Dedifferentiated amniotic fluid mesenchymal stem cell (primary cell): Measurements from ENCODE around the gene FKBP1C.
"Not testable (repeated sequence)": the region's sequence is repeated elsewhere in the genome, so short reads cannot be mapped to it uniquely, and the experiment has no call there.

Experiments used
- DNase-seq: peaks from one replicate; pipeline ENCODE4 v3.0.0-alpha.2; 2016; ENCODE audit errors: extremely low spot score

The FKBP1C gene

DNA sequence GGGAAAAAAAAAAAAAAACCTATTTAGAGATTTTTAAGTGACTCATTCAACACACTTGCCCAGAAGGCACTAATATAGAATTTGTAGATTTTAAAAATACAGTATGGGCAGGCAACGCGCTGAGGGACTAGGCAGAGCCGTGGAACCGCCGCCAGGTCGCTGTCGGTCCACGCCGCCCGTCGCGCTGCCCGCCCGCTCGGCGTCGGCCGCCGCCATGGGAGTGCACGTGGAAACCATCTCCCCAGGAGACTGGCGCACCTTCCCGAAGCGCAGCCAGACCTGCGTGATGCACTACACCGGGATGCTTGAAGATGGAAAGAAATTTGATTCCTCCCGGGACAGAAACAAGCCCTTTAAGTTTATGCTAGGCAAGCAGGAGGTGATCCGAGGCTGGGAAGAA lies at the start of gene FKBP1C:
Gene FKBP1C (plus strand): TSS at position 127 of the 400 bp plus-strand sequence.
- DNase-seq: not testable (repeated sequence)

DNA sequence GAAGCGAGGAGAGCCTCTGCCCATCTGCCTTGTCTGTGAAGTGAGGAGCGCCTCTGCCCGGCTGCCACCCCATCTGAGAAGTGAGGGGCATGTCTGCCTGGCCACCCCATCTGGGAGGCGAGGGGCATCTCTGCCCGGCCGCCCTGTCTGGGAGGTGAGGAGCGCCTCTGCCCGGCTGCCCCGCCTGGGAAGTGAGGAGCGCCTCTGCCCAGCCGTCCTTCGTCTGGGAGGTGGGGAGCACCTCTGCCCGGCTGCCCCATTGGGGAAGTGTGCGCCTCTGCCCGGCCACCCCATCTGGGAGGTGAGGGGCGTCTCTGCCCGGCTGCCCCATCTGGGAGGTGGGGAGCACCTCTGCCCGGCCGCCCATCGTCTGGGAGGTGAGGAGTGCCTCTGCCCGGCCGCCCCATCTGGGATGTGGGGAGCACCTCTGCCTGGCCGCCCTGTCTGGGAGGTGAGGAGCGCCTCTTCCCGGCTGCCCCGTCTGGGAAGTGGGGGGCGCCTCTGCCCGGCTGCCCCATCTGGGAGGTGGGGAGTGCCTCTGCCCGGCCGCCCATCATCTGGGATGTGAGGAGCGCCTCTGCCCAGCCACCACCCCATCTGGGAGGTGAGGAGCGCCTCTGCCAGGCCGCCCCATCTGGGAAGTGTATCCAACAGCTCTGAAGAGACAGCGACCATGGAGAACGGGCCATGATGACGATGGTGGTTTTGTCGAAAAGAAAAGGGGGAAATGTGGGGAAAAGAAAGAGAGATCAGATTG lies 47.0 kb upstream of the FKBP1C start:
- not testable (repeated sequence) for DNase-seq

DNA sequence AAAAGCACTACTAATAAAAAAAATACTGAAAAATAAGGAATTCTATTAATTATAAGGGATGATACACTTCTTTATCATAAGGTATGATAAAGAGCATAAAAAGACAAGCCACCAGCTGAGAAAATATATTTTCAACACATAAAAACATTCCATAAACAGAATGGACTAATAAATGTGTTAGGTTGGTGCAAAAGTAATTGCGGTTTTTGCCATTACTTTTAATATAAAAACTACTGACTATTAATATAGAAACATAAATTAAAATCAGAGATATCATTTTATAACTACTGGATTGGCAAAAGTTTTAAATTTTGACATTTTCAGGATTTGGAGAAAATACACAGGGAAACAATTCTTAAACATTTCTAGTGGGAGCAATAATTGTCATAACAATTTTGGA lies 37.1 kb upstream of the FKBP1C start:
- DNase-seq: no peak

DNA sequence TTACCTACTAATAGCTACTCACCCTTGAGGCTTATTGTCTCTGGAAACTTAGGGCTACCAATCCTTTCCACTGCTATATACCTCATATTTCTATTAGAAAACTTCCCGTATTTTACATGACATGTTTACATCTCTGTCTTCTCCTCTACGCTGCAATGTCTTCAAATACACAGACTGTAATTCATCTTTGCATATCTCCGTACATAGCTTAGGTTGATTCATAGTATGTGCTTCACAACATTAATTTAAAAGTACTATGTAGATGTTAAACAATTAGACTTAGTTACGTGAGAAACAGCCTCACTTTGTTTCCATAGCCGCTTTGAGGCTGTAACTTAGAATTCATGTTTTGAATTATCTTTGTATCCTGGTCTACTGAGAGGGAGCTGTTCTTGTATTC lies 35.1 kb upstream of the FKBP1C start:
- no peak for DNase-seq

DNA sequence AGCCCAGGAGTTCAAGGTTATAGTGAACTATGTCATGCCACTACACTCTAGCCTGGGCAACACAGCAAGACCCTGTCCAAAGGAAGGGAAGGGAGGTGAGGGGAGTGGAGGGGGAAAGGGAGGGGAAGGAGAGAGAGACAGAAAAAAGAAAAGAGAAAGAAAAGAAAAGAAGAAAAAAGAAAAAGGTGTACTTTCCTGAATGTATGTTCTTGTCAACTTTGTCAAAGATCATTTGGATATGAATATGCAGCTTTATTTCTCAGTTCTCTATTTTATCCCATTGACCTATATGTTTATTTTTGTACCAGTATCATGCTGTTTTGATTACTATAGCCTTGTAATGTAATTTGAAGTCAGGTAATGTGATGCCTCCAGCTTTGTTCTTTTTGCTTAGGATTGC lies 30.9 kb upstream of the FKBP1C start:
- DNase-seq: no peak

DNA sequence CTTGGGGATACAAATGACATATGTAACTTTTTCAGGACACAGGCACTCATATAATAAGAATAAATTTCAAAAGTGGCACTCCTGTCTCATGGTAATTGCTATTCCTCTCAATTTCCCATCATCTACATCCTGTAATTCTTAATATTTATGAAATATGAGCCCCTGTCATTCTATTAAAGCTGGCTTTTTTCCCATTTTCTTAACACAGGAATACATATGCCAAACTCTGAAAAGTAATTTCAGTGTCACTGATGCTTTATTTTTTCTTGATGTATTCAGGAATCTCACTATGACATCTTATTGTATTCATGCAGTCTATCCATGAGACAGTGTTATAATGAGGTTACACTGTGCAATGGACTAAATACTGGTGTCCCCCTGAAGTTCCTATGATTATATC lies 24.3 kb upstream of the FKBP1C start:
- DNase-seq: no peak

DNA sequence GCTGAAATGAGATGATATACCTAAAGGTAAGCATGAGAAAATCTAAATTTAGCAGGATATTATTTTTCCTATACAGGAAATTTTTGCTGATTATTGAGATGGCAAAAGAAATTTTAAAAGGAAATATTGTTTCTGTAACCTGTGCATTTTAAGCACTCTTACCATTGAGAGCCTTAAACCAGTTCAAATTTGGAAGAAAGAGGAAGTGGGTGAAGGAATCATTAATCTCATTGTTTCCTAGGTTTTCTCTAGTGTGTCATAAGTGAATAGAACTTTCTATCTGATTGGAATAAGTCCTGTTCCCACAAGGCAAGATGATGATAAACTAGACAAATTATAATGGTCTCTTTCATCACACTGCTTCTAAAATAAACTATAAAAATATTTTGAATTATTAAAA lies 22.4 kb upstream of the FKBP1C start:
- no peak for DNase-seq

DNA sequence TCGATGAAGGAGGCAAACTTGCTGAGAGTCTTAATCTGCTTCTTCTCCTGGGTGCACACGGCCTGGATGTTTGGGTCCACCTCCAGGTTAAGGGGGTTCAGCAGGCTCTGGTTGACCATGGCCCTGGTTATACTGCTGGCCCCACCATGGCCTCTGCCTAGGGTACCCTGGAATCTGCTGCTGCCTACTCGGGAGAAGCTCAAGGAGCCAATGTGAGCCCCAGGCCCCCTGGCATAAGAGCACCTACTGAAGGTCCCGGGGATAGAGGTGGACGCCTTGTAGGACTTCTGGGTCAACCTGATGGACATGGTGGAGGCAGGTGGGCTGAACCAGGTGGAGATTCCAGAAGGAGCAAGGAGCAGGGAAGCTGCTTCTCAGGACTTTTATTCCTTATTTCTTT lies 17.9 kb upstream of the FKBP1C start:
- DNase-seq: no peak

DNA sequence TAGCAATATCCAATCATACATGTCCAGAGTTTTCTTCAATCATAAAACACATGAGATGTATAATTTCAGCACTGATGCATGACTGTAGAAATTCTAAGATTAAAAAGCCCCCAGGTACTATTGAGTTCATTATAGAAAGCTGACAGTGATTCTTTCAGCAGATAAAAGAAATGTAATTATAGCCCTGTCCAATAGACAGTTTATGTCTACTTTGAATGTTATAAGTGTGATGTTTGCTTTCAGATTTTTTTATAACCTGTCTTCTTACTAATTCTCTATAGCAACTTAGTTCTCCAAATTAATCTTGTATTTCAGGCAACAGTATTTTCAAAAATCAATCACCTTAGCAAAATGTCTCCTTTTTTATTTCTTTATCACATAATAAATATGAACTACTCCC lies 13.5 kb upstream of the FKBP1C start:
- no peak for DNase-seq

DNA sequence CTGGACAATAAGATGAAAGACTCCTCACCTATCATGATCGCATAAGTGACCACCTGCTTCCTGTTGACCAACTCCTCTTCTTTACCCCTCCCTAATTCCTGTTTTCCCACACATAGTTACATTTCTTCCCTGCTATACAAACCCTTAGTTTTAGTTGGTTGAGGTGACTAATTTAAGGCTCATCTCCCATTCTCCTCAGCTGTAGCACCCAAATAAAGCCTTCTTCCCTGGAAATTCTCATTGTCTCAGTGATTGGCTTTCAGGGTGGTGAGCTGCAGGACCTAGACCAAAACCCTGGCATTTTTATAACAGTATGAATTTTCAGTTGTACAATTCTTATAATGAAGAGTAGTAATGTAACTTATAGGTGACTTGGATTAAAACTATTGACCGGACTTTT lies 2.1 kb downstream of the FKBP1C start:
- no peak for DNase-seq

DNA sequence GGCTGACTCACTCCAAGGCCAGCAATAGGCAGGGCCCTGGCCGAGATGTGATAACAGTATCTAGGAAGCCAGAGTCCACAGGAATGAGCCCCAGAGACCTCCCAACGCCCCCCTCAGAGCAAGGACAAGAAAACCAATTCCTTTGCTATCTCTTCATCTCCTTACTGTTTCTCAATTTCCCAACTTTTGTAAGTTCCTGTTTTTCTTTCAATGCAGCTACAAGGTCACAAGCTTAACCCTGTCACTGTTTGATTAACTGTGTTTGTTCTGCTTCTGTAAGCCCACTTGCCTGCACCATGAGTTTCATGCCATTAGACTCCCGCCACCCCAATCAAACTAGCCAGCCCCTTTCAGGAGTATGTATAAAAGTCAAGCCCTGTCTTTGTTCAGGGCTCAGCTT lies 3.5 kb downstream of the FKBP1C start:
- no peak for DNase-seq

DNA sequence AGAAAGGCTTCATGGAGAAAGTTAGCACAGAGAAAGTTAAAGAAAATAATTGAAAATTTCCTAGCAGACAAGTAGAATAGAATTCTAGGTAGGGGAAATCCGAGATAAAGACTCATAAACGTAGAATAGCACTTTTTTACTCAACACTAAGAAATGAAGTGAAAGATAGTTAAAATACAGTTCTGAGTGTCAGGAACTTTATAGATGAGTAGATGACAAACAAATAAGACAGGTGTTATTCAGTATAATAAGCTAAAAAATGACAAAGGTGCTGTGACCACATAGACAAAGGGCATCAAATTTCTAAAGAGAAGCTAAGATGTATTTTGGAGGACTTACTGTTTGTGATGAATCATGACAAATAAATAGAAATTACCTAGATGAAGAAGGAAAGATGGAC lies 12.9 kb downstream of the FKBP1C start:
- DNase-seq: no peak

DNA sequence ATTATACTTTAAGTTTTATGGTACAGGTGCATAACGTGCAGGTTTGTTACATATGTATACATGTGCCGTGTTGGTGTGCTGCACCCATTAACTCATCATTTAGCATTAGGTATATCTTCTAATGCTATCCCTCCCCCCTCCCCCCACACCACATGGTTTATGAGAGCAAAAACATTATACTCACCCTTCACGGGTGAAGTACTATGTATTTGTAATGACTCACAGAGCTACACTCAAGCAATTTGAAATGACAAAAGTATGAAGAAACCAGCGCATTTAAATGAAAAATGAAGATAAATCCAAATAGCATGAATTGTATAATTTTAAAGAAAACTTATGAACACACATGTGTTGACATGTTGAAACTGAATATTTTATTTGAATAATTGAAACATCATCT lies 14.7 kb downstream of the FKBP1C start:
- DNase-seq: not testable (repeated sequence)

DNA sequence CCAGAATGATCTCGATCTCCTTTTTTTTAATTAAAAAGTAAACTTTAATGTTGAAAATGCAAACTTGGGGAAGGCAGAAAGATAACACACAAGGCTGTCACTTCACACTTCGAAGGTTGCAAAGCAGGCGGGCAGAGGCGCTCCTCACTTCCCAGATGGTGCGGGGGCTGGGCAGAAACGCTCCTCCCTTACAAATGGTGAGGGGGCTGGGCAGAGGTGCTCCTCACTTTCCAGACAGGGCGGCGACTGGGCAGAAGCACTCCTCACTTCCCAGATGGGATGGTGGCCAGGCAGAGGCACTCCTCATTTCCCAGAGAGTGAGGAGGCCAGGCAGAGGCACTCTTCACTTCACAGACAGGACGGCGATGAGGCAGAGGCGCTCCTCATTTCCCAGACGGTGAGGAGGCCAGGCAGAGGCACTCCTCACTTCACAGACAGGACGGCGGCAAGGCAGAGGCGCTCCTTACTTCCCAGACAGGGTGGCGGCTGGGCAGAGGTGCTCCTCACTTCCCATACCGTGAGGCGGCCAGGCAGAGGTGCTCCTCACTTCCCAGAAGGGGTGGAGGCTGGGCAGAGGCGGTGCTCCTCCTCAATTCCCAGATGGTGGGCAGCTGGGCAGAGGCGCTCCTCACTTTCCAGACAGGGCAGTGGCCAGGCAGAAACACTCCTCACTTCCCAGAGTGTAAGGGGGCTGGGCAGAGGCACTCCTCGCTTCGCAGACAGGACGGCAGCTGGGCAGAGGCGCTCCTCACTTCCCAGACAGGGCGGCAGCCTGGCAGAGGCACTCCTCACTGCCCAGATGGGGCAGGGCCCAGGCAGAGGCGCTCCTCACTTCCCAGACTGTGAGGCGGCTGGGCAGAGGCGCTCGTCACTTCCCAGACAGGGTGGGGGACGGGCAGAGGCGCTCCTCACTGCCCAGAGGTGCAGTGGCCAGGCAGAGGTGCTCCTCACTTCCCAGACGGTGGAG lies 16.9 kb downstream of the FKBP1C start:
- DNase-seq: not testable (repeated sequence)

DNA sequence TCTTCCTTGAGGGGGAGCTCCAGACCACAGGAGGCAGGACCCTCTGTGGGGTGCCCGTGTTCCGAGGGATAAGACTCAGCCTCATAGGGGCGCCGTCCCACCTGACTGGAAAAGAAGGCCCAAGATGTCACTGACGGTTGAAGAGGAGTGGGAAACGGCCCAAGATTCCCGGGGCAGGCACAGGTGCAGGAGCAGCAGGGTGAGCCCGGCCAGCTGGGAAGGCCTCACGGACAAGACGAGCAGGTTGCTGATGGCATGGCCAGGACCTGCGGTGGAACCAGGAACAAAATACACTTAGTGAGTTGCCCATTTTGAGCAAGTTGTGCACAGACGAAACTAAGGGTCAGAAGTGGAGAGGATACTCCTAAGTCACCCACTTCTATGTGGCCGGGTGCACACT lies 18.8 kb downstream of the FKBP1C start:
- DNase-seq: not testable (repeated sequence)

DNA sequence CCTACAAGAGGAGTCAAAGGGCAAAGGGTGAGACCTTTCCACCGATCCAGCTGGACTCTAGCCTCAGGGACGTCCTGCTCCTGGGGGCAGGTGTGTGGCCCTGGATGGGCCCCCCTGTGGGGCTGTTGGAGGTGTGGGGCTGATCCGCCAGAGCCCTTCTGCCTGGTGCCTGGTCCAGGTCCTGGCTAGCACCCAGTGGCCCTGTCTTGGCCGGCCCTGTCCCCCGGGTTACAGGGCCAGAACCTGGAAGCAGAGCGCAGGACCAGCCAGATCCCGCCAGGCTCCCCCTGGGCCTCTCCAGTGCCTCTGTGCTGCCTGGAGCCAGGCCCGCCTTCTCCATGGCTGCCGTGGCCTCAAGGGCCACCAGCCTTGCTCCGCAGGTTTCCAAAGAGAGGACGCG lies 19.2 kb downstream of the FKBP1C start:
- not testable (repeated sequence) for DNase-seq

DNA sequence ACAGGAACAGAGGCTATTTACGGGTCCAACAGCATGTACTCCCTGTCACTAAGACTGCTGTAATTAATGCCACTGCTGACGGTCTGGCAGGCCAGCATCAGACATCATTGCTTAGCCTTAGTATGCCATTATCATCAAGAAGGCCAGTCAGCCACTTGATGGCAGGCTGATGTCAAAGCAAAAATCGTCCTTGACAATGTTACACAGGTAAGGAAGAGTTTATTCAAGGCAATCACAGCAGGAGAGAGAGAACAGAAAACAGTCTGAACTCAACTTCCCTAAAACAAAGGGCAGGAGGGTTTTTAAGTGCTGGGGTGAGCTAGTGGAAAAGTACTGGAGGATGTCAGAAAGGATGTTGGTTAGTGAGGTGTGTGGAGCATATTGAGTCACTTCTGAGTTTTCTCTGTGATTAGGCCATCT lies 25.1 kb downstream of the FKBP1C start:
- no peak for DNase-seq

DNA sequence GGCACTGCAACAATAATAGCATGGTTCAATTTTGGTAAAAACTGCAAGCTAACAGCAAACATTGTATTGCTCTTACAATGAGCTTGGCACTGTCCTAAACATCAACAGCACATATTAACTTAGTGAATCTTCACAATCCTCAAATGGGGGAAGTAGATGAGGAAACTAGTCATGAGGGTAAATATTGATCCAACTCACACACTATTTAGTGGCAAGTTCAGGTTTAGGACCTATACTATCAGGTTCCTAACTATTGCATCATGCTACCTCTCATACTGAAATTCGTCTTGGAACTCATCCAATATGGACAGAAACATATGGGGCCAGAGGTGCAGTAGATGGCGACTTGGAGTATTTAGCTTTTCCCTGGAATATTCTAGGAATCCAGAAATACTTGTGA lies 34.2 kb downstream of the FKBP1C start:
- DNase-seq: no peak

DNA sequence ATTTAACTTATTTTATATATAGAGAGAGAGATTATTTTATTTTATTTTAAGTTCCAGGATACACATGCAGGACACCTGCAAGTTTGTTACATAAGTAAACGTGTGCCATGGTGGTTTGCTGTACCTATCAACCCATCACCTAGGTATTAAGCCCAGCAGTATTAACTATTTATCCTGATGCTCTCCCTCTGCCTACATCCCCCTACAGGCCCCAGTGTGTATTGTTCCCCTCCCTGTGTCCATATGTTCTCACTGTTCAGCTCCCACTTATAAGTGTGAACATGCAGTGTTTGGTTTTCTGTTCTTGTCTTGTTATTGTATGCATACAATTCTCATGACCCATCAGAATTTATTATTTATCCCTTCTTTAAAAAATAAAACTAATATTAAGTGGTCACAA lies 34.6 kb downstream of the FKBP1C start:
- DNase-seq: no peak

DNA sequence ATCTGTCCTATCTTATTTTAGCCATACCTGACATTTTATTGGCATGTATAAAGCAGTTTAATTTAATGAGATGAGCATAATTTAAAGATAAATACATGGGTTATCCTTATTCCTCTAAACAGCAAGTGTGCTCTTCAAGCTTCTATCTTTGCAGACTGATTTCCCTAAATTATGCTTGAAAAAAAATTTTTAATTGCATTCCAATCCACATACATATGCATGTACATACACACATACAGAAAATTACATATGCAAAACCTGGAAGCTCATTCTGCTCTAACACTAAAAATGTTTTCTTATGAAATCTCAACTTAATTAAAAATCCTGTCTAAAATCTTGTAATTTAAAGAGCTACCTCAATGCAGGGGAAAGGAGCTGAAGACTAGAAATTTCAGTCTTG lies 35.3 kb downstream of the FKBP1C start:
- DNase-seq: no peak

DNA sequence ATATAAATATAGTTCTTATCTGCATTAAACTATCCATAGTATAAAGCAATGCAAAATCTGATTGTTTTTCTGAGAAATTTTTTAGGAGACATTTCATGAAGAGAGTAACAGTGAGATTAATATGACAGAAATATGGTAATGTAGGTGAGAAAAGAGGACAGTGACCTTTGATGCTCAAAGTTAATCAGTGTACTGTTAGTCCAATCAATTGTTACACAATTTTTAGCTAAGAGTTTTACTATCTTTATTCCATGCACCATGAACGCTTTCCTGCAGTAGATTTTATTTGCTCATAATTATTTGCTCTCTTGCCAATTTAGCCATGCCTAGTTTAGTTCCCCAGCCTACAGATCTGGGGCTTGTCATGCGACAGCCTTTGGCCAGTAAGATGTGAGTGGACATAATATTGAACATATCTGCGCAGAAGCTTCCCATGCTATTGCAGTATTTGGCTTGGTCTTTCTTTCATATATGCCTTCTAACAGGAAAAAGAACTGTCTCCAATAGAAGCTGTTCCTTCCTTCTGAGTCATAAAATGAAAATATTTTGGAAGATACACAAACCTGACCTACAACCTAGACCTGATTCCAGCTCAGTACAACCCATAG lies 38.7 kb downstream of the FKBP1C start:
- no peak for DNase-seq

DNA sequence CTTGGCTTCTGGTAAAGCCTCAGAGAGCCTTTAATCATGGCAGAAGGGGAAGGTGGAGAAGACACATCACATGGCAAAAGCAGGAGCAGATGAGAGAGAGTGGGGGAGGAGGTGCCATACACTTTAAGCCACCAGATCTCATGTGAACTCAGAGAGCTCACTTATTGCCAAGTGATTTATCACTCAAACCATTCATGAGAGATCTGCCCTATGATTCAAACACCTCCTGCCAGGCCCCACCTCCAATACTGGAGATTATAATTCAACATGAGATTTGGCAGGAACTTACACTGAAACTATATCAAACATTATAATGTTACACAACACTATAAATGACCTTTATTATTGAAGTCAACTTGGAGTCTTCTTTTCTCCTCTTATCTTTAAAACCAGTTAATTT lies 47.9 kb downstream of the FKBP1C start:
- DNase-seq: no peak

DNA sequence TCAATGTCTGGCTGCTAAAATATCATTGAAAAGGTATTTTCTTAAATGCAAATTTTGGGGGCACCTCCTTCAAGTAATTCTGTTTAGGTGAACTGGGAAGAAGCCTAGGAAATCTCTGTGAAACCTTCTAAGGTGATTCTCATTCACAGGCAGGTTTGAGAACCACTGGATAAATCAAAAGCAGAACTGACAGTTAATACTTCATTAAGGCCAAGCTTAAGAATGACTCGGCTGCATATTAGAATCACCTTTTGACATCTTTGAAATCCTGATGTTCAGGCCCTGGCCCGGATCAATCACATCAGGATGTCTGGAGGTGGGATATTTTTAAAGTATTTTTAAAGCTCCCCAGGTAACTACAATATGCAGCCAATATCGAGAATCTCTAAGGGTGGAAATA lies 50.6 kb downstream of the FKBP1C start:
- DNase-seq: no peak
